HL-60 (cell line): Measurements from ENCODE around the gene P2RX2.

Experiments
- DNase-seq, 2 experiments: peaks; one replicate each; pipeline ENCODE4 v3.0.0-alpha.2; 2010 to 2020; ENCODE audit warnings: low read depth in 1 of 2, low spot score in 1 of 2
- H3K27ac ChIP-seq: fragments of 250-450 bp; sonication (Bioruptor Pico); replicated peaks from 2 replicates; pipeline ENCODE4 v1.5.1; 2020; ENCODE audit warnings: mild to moderate bottlenecking, moderate library complexity
- H3K27me3 ChIP-seq: fragments of 250-450 bp; sonication (Bioruptor Pico); 2 replicates; pipeline ENCODE4 v1.5.1; 2021; ENCODE audit warnings: mild to moderate bottlenecking, moderate library complexity; ENCODE audit not compliant: insufficient read depth, poor library complexity, severe bottlenecking
- H3K4me3 ChIP-seq: replicated peaks from 2 replicates; pipeline ENCODE4 v1.5.1; 2011; ENCODE audit warnings: mild to moderate bottlenecking, control low read depth, low read length; ENCODE audit not compliant: insufficient read depth
- GABPA ChIP-seq: IDR thresholded peaks from 2 replicates; pipeline ENCODE4 v1.6.1; 2012; ENCODE audit warnings: low read depth
- POLR2AphosphoS5 ChIP-seq: IDR thresholded peaks from 2 replicates; pipeline ENCODE4 v1.6.1; 2012; ENCODE audit warnings: low read depth
- SPI1 ChIP-seq: IDR thresholded peaks from 2 replicates; pipeline ENCODE4 v1.6.1; 2012; ENCODE audit warnings: low read depth, mild to moderate bottlenecking, borderline replicate concordance
- TF ChIP-seq, protein P1 (sequence below): IDR thresholded peaks from 2 replicates; pipeline ENCODE4 v1.6.1; 2012; ENCODE audit warnings: low read depth; ENCODE audit not compliant: insufficient replicate concordance
- TF ChIP-seq, protein P2 (sequence below): IDR thresholded peaks from one replicate; pipeline ENCODE4 v1.5.1; 2011; ENCODE audit warnings: low read length, control low read depth, inconsistent platforms; ENCODE audit not compliant: insufficient read depth

Gene P2RX2

DNA sequence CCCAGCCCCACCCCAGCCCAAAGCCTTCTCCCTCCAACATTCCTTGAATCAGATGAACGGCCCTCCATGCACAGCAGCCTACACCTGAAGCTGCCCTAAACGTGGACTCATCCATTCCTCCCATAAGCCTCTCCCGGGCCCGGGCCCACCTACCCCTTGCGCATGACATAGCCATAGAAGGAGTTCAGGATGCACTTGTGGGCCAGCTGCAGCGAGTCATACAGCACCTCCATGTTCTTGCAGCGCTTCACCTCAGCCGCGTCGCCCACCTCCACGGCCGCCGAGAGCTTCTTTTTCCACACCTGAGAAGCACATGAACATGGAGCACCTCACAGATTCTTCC lies 46.5 kb downstream of the P2RX2 start:
- no peak for DNase-seq
- H3K4me3 ChIP-seq = no peak overlapping the region
- no peak overlapping the region for H3K27ac ChIP-seq
- TF ChIP-seq, protein P1, sequence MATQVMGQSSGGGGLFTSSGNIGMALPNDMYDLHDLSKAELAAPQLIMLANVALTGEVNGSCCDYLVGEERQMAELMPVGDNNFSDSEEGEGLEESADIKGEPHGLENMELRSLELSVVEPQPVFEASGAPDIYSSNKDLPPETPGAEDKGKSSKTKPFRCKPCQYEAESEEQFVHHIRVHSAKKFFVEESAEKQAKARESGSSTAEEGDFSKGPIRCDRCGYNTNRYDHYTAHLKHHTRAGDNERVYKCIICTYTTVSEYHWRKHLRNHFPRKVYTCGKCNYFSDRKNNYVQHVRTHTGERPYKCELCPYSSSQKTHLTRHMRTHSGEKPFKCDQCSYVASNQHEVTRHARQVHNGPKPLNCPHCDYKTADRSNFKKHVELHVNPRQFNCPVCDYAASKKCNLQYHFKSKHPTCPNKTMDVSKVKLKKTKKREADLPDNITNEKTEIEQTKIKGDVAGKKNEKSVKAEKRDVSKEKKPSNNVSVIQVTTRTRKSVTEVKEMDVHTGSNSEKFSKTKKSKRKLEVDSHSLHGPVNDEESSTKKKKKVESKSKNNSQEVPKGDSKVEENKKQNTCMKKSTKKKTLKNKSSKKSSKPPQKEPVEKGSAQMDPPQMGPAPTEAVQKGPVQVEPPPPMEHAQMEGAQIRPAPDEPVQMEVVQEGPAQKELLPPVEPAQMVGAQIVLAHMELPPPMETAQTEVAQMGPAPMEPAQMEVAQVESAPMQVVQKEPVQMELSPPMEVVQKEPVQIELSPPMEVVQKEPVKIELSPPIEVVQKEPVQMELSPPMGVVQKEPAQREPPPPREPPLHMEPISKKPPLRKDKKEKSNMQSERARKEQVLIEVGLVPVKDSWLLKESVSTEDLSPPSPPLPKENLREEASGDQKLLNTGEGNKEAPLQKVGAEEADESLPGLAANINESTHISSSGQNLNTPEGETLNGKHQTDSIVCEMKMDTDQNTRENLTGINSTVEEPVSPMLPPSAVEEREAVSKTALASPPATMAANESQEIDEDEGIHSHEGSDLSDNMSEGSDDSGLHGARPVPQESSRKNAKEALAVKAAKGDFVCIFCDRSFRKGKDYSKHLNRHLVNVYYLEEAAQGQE = no peak
- TF ChIP-seq SPI1 (no peak), POLR2AphosphoS5 (no peak), GABPA (no peak)
- TF ChIP-seq, protein P2, sequence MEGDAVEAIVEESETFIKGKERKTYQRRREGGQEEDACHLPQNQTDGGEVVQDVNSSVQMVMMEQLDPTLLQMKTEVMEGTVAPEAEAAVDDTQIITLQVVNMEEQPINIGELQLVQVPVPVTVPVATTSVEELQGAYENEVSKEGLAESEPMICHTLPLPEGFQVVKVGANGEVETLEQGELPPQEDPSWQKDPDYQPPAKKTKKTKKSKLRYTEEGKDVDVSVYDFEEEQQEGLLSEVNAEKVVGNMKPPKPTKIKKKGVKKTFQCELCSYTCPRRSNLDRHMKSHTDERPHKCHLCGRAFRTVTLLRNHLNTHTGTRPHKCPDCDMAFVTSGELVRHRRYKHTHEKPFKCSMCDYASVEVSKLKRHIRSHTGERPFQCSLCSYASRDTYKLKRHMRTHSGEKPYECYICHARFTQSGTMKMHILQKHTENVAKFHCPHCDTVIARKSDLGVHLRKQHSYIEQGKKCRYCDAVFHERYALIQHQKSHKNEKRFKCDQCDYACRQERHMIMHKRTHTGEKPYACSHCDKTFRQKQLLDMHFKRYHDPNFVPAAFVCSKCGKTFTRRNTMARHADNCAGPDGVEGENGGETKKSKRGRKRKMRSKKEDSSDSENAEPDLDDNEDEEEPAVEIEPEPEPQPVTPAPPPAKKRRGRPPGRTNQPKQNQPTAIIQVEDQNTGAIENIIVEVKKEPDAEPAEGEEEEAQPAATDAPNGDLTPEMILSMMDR = no peak
- H3K27me3 ChIP-seq = no peaks in the 10 kb centered on the region

DNA sequence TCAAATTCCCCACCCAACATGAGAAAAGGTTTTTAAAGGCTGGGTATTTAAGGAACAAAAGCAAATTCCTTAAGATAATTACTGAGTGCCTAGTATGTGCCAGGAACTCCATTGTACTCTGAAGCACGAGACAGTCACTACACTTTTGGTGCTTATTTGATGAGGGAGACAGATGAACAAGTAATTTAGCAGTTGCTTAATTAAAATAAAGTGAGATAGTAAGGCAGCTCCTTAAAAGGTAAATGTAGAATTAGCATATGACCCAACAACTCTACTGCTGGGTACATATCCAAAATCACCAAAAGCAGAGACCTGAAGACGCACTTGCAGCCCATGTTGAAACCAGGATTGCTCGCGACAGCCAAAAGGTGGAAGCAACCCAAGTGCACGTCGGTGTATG lies 47.2 kb downstream of the P2RX2 start:
- Histone ChIP-seq H3K27ac (no peak overlapping the region), H3K4me3 (no peak overlapping the region), H3K27me3 (no peaks in the 10 kb centered on the region)
- TF ChIP-seq SPI1 (no peak), GABPA (no peak), POLR2AphosphoS5 (no peak)
- TF ChIP-seq, protein P1 = no peak
- TF ChIP-seq, protein P2 = no peak
- DNase-seq = no peak

DNA sequence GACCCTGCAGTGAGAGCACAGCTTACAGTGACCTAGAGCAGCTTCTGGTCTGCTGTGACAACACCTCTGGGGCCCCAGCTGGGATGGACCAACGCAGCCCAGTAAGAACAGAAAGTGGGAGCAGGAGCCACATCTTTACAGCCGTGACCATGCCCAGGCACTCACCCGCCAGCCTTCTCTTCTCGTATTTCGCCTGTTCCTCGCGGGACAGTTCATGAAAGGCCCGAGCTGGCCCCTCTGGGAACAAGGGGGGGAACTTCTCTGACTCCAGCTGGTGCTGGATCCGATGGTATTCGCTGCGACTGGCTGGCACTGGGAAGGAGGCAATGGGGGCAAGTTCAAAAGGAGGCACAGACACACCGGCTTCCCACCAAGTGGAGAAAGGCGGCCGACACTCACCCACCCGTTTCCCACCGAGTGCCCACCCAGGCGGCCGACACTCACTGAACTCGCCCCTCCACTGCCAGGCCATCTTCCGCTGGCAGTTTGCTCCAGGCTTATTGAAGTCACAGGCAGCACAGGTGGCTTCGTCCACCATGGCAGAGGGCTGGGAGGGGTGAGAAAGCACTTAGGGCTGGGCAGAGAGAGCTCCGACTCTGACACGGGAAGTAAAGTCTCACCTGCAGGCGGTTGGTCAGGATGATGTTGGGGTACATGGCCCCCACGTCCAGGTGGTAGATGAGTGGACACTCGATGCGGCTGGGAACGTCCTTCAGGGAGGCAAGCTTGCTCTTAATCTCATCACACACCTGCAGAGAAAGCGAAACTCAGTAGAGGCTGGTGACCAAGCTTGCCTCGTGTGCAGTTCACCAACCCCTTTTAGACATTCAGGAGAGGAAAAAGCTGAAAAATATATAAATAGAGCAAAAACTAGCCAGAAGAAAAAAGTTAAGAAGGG lies 49.9 kb downstream of the P2RX2 start:
- TF ChIP-seq SPI1 (no peak), GABPA (no peak), POLR2AphosphoS5 (no peak)
- TF ChIP-seq, protein P2 = no peak
- TF ChIP-seq, protein P1 = no peak
- no peak for DNase-seq
- Histone ChIP-seq H3K4me3 (no peak overlapping the region), H3K27me3 (no peaks in the 10 kb centered on the region), H3K27ac (no peak overlapping the region)
